GM18519 (cell line): Measurements from ENCODE around the gene ATP1A4.

ENCODE experiments used
- ATAC-seq: cut with Tn5 transposase; IDR thresholded peaks from one replicate; pipeline ENCODE4 v1.9.1; 2021; ENCODE audit warnings: mild to moderate bottlenecking, moderate library complexity; ENCODE audit not compliant: unreplicated experiment, low FRiP score

Gene ATP1A4

GRCh38 chr1:160168609-160169369, 17.4 kb downstream of the ATP1A4 start:
- no peak for ATAC-seq

- ATAC-seq, result no peak
Measured at GRCh38 chr1:160169553-160170399, 18.4 kb downstream of the ATP1A4 start.

GRCh38 chr1:160171354-160171753, 20.0 kb downstream of the ATP1A4 start:
- no peak for ATAC-seq

GRCh38 chr1:160171980-160172379, 20.6 kb downstream of the ATP1A4 start:
- no peak for ATAC-seq

- ATAC-seq, result no peak
Measured at GRCh38 chr1:160177231-160177630, 25.8 kb downstream of the ATP1A4 start.

DNA sequence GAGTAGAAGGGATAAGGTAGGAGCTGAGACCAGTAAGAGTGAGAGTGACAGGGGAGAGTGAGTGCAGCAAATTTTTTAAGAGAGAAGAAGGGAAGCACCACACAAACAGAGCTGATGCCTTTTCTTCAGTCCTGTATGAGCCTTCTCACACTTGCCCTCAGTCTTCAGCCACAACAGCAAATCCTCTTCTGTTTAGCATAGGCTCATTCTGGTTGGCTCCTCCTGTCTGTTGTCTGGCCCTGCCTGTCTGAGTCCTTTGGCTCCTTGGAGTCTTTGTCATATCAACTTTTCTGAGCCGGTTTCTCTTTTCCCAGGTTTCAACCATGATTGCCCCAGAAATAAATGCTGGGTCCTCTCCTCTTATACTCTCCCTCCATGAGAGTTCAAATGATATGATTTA, 26.3 kb downstream of the ATP1A4 start:
- no peak for ATAC-seq

DNA sequence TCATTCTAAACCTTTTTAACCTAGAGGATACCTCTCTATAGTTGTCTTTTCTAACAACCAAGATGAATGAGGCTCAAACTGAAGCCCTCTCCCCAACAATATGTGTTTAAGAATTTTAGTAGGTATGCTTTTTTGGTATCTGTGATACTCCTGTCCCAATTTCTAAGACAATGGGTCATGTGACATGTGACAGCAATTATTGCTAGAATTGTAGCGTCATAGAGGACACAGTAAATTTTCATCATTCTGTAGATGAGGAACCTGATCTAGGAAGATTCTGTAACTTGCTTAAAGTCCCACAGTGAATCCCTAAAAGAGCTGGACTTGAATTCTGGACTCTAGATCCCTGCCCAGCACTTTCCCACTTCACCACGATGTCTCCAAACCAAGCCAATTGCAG, 27.3 kb downstream of the ATP1A4 start:
- ATAC-seq, result no peak

- ATAC-seq, result no peak
Measured at GRCh38 chr1:160179336-160179735, 27.9 kb downstream of the ATP1A4 start.

DNA sequence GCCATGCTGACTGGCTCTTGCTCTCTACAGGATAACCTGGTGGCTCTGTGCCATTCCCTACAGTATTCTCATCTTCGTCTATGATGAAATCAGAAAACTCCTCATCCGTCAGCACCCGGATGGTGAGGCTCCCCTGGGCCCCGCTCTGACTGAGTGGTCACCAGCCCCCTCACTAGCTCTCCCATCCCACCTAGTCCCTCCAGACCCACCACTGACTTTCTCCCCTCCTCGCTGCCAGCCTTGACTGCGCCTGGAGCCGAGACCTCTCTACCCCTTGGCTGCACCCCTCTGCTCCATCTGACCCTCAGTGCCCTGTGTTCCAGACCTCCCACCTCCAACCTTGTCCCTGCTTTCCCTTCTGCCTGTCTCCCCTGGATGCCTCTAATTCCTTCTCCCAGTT, 34.8 kb downstream of the ATP1A4 start:
- ATAC-seq, result no peak

DNA sequence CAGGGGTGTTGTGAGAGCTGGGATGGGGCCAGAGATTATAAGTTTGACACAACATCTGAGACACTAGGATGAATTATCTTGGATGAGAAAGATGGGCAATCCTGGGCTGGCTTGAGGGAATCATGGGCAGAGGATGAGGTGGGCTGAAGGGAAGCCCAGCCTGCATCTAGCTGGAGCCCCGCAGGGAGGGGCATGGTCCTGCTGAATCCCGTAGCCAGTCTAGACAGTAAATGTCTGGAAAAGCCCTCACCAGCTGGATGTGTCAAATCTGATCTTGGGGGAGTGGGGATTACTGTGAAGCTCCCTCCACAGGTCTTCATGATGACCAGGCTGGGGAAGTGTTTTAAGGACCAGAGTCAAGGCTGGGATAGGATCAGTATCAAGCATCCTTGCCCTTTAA, 35.3 kb downstream of the ATP1A4 start:
- no peak for ATAC-seq

DNA sequence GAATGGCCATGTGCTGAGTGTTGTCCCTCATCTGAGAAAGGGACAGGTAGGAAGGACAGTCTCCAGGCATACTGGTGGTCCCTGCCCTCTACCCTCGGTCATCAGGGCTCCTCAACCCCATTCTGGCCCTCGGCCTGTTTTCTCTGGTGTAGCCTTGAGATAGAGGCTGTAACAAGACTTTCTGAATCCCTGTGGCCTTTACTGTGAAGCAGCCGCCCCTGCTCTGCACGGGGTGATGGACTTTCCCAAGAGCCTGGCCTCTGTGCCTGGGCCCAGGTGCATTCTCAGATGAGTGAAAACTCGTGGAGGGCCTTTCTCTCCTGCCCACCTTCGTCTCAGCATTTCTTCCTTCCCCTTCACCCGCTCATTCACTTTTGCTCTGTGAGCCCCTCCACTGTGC, 36.0 kb downstream of the ATP1A4 start:
- no peak for ATAC-seq

GRCh38 chr1:160188341-160188740, 36.9 kb downstream of the ATP1A4 start:
- ATAC-seq, result no peak

- ATAC-seq, result no peak
Measured at GRCh38 chr1:160189649-160190625, 38.5 kb downstream of the ATP1A4 start, which contains the start of gene CASQ1. Gene CASQ1 (plus strand): TSS chr1:160190575. CDS start chr1:160190752, 177 bp downstream.

- no peak for ATAC-seq
Measured at GRCh38 chr1:160191756-160192155, 40.4 kb downstream of the ATP1A4 start.

DNA sequence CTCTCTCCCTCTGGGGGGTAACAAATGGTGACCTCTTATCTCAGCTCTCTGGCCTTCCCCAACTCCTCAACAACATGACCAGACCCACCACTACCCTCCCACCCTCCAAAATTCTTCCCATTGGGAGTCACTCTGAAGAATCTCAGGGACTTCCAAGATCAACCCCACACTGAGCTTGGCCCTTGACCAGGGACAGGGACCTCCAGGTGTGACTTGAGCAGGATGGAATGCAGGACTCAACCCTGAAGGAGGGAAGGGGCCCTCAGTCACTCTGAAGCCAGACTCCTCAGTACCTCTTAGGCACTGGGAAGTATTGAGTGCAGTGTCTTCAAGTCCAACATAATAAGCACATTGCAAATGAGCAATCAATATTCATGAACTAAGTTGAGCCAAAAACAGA, 40.8 kb downstream of the ATP1A4 start:
- ATAC-seq, result no peak

- no peak for ATAC-seq
Measured at GRCh38 chr1:160193091-160193819, 41.9 kb downstream of the ATP1A4 start.

DNA sequence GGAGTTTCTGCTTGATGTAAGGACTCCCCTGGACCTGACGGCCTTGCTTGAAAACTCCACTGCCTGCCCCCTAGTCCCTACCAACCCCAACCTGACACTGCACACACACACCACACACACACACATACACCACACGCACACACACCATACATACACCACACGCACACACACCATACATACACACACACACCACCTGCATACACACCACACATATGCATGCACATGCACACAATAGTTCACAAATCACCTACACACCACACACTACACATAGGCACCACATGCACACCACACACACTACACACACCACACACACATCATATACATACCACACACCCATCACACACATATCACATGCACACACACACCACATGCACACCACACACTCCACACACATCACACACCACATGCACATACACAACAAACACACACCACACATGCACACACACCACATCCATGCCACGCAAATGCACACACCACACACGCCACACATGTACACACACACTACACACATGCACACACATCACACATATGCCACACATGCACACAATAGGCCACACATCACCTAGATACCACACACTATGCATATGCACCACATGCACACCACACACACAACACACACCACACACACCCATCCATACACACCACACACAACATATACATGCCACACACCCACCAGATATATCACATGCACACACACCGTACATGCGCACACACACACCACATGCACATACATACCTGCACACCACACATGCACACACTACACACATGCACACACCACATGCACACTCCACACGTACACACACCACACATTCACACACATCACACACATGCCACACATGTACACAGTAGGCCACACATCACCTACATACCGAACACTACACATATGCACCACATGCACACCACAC, 42.7 kb downstream of the ATP1A4 start:
- ATAC-seq, result no peak

DNA sequence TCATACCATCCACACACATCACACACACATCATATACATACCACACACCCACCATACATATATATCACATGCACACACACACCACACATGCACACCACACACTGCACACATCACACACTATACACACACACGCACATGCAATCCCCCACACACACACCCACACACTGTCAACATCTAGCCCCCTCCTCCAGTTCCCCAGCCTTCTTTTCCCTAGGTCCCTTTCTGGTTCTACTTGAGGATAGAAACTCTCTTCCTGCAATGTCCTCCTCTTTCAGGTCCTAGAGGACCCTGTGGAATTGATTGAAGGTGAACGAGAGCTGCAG, 43.3 kb downstream of the ATP1A4 start:
- no peak for ATAC-seq

DNA sequence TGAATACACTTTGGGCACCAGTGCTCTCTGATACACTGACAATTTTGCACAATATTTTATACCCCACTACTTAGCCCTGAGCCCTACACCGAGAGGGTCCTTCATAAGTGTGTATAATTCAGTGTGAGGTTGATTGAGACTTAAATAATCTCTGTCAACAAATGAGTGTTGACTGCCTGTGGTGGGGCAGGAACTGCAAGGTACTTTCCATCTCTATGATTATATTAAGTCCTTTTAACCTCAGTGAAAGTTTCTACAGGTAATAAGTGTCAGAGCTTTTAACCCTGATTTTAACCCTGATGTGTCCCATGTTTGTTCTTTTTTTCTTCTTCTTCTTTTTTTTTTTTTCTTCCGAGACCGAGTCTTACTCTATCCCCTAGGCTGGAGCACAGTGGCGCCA, 44.7 kb downstream of the ATP1A4 start:
- no peak for ATAC-seq
